ENCODE measurements around the gene TJP3.
A peak's percentile ranks its signal among the peaks of the same experiment; 100 is the strongest.

TJP3 gene

GRCh38 chr19:3680939-3681338, 27.2 kb upstream of the TJP3 start:
- Mint-ChIP-seq H3K27me3 (ENCODE audit: low read depth) (no peaks in the 10 kb centered on the region), H3K9me3 (no peaks in the 10 kb centered on the region), H3K4me3 (no peak overlapping the region), H3K4me1 (ENCODE audit: low read depth) (peaks cover 4% of the 10 kb centered on the region), H3K27ac (no peak overlapping the region), H3K36me3 (ENCODE audit: low read depth) (peaks cover 16% of the 10 kb centered on the region)

- peaks cover 16% of the 10 kb centered on the region for H3K36me3 Mint-ChIP-seq (ENCODE audit: low read depth)
- no peak overlapping the region for H3K27ac Mint-ChIP-seq
- H3K4me3 Mint-ChIP-seq, result no peak overlapping the region
- H3K27me3 Mint-ChIP-seq (ENCODE audit: low read depth), result no peaks in the 10 kb centered on the region
- no peaks in the 10 kb centered on the region for H3K9me3 Mint-ChIP-seq
- peaks cover 5% of the 10 kb centered on the region for H3K4me1 Mint-ChIP-seq (ENCODE audit: low read depth)
Measured at GRCh38 chr19:3682286-3682685, 25.9 kb upstream of the TJP3 start.

- Mint-ChIP-seq H3K27ac (no peak overlapping the region), H3K27me3 (ENCODE audit: low read depth) (no peaks in the 10 kb centered on the region)
Measured at GRCh38 chr19:3682741-3683404, 25.3 kb upstream of the TJP3 start.

GRCh38 chr19:3683405-3684053, 24.7 kb upstream of the TJP3 start:
- no peak overlapping the region for H3K4me3 Mint-ChIP-seq
- H3K27me3 Mint-ChIP-seq (ENCODE audit: low read depth), result no peaks in the 10 kb centered on the region
- H3K4me1 Mint-ChIP-seq (ENCODE audit: low read depth), result peaks cover 8% of the 10 kb centered on the region
- no peaks in the 10 kb centered on the region for H3K9me3 Mint-ChIP-seq
- H3K27ac Mint-ChIP-seq, result no peak overlapping the region
- peaks cover 16% of the 10 kb centered on the region for H3K36me3 Mint-ChIP-seq (ENCODE audit: low read depth)

More at GRCh38 chr19:3682741-3683404, 25.3 kb upstream of the TJP3 start:
- H3K36me3 Mint-ChIP-seq (ENCODE audit: low read depth), result peaks cover 16% of the 10 kb centered on the region
- H3K4me3 Mint-ChIP-seq, result no peak overlapping the region
- no peaks in the 10 kb centered on the region for H3K9me3 Mint-ChIP-seq
- H3K4me1 Mint-ChIP-seq (ENCODE audit: low read depth), result peaks cover 6% of the 10 kb centered on the region

- peaks cover 16% of the 10 kb centered on the region for H3K36me3 Mint-ChIP-seq (ENCODE audit: low read depth)
- no peak overlapping the region for H3K27ac Mint-ChIP-seq
Measured at GRCh38 chr19:3684054-3684816, 23.9 kb upstream of the TJP3 start.

GRCh38 chr19:3684817-3685410, 23.3 kb upstream of the TJP3 start:
- H3K9me3 Mint-ChIP-seq, result no peaks in the 10 kb centered on the region
- no peaks in the 10 kb centered on the region for H3K27me3 Mint-ChIP-seq (ENCODE audit: low read depth)
- peaks cover 16% of the 10 kb centered on the region for H3K36me3 Mint-ChIP-seq (ENCODE audit: low read depth)
- peaks cover 12% of the 10 kb centered on the region for H3K4me1 Mint-ChIP-seq (ENCODE audit: low read depth)
- H3K27ac Mint-ChIP-seq, result no peak overlapping the region
- no peak overlapping the region for H3K4me3 Mint-ChIP-seq

More at GRCh38 chr19:3684054-3684816, 23.9 kb upstream of the TJP3 start:
- no peaks in the 10 kb centered on the region for H3K9me3 Mint-ChIP-seq
- no peaks in the 10 kb centered on the region for H3K27me3 Mint-ChIP-seq (ENCODE audit: low read depth)
- peaks cover 8% of the 10 kb centered on the region for H3K4me1 Mint-ChIP-seq (ENCODE audit: low read depth)
- H3K4me3 Mint-ChIP-seq, result no peak overlapping the region

- peak overlapping the region; percentile 55 for H3K27ac Mint-ChIP-seq
Measured at GRCh38 chr19:3687393-3687773, 20.8 kb upstream of the TJP3 start.

GRCh38 chr19:3687774-3688706, 20.1 kb upstream of the TJP3 start:
- peaks cover 27% of the 10 kb centered on the region for H3K4me1 Mint-ChIP-seq (ENCODE audit: low read depth)
- no peaks in the 10 kb centered on the region for H3K27me3 Mint-ChIP-seq (ENCODE audit: low read depth)
- H3K9me3 Mint-ChIP-seq, result no peaks in the 10 kb centered on the region
- H3K4me3 Mint-ChIP-seq, result peak overlapping the region; percentile 84
- H3K36me3 Mint-ChIP-seq (ENCODE audit: low read depth), result peaks cover 20% of the 10 kb centered on the region
- peak overlapping the region; percentile 60 for H3K27ac Mint-ChIP-seq

More at GRCh38 chr19:3687393-3687773, 20.8 kb upstream of the TJP3 start:
- H3K9me3 Mint-ChIP-seq, result no peaks in the 10 kb centered on the region
- peaks cover 24% of the 10 kb centered on the region for H3K4me1 Mint-ChIP-seq (ENCODE audit: low read depth)
- peaks cover 19% of the 10 kb centered on the region for H3K36me3 Mint-ChIP-seq (ENCODE audit: low read depth)
- no peaks in the 10 kb centered on the region for H3K27me3 Mint-ChIP-seq (ENCODE audit: low read depth)
- H3K4me3 Mint-ChIP-seq, result peak overlapping the region; percentile 84

GRCh38 chr19:3690551-3691371, 17.4 kb upstream of the TJP3 start:
- H3K9me3 Mint-ChIP-seq, result no peaks in the 10 kb centered on the region
- peaks cover 27% of the 10 kb centered on the region for H3K4me1 Mint-ChIP-seq (ENCODE audit: low read depth)
- peaks cover 5% of the 10 kb centered on the region for H3K36me3 Mint-ChIP-seq (ENCODE audit: low read depth)
- no peak overlapping the region for H3K27ac Mint-ChIP-seq
- no peaks in the 10 kb centered on the region for H3K27me3 Mint-ChIP-seq (ENCODE audit: low read depth)
- H3K4me3 Mint-ChIP-seq, result no peak overlapping the region

GRCh38 chr19:3691372-3691716, 16.8 kb upstream of the TJP3 start:
- Mint-ChIP-seq H3K9me3 (no peaks in the 10 kb centered on the region), H3K27ac (no peak overlapping the region), H3K4me1 (ENCODE audit: low read depth) (peaks cover 27% of the 10 kb centered on the region), H3K4me3 (no peak overlapping the region), H3K36me3 (ENCODE audit: low read depth) (peaks cover 5% of the 10 kb centered on the region), H3K27me3 (ENCODE audit: low read depth) (no peaks in the 10 kb centered on the region)

- peaks cover 27% of the 10 kb centered on the region for H3K4me1 Mint-ChIP-seq (ENCODE audit: low read depth)
- no peak overlapping the region for H3K4me3 Mint-ChIP-seq
- H3K27ac Mint-ChIP-seq, result no peak overlapping the region
Measured at GRCh38 chr19:3691726-3692125, 16.5 kb upstream of the TJP3 start.

GRCh38 chr19:3692141-3693024, 15.8 kb upstream of the TJP3 start:
- H3K36me3 Mint-ChIP-seq (ENCODE audit: low read depth), result peaks cover 5% of the 10 kb centered on the region
- no peaks in the 10 kb centered on the region for H3K9me3 Mint-ChIP-seq
- H3K4me3 Mint-ChIP-seq, result no peak overlapping the region
- no peaks in the 10 kb centered on the region for H3K27me3 Mint-ChIP-seq (ENCODE audit: low read depth)
- H3K4me1 Mint-ChIP-seq (ENCODE audit: low read depth), result peaks cover 21% of the 10 kb centered on the region
- H3K27ac Mint-ChIP-seq, result no peak overlapping the region

More at GRCh38 chr19:3691726-3692125, 16.5 kb upstream of the TJP3 start:
- Mint-ChIP-seq H3K9me3 (no peaks in the 10 kb centered on the region), H3K27me3 (ENCODE audit: low read depth) (no peaks in the 10 kb centered on the region), H3K36me3 (ENCODE audit: low read depth) (peaks cover 5% of the 10 kb centered on the region)

All from T-helper 1 cell treated with Interleukin-12 subunit alpha and Interleukin-12 subunit beta and Interleukin-4 antibody, amounts not matched to agents 30 μg/mL and 1 μg/mL, for 36 hours (primary cell).